ENCODE measurements around the gene GALNT13.

The GALNT13 gene

DNA sequence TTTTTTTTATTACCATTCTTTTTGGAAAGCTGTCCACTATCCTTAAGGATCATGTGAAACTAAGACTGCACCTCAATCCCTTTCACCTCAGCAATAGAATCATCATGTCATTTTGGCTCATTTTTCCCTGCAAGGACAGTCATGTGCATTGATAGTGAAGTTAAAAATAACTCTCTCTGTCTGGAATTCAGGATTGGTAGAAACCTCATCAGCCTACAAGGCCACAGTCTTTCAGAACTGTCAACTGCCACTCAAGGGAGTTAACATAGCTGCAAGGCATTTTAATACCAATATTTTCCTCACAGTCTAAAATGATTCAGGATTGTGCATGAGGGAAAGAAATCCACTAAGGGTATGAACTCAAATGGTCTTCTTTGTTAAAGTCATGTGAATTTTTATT is 625.3 kb downstream of the GALNT13 start:
- DNase-seq = no peak
